ENCODE measurements around the gene SLC6A12. TPM values are rescaled to one million over a fixed set of nuclear protein-coding genes. Genes with fewer than 3 reads are reported as not detected.

Gene SLC6A12
- total RNA-seq, 1 experiment from 2014 or later = 0.17 TPM

DNA sequence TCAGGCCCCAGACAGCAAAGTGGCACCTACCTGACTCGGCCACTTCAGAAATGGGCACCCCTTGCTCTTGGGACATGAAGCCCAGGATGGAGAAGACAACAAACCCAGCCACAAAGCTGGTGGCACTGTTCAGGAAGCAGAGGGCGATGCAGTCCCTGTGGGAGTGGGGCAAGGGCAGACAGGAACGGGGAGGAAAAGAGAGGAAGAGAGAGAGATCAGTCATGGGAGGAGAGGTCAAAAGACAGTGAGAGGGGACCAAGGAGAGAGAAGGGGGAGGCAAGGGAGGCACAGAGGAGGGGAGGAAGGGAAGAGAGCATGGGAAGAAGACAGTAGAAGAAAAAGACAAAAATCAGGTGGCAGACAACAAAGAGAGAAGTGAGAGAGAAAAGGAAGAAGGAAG, 16.6 kb downstream of the SLC6A12 start:
- Histone ChIP-seq H2BK5ac (ENCODE audit: insufficient read length, low read length) (no peak overlapping the region), H4K5ac (ENCODE audit: insufficient read length, low read depth, low read length) (no peak overlapping the region), H3K56ac (ENCODE audit: insufficient read length, low read depth, low read length) (no peak overlapping the region), H2BK15ac (ENCODE audit: low read depth, low read length) (no peak overlapping the region), H3K4me1 (ENCODE audit: insufficient read depth, low read length) (no peaks in the 10 kb centered on the region), H3T11ph (ENCODE audit: low read length) (no peak overlapping the region), H3K27ac (ENCODE audit: insufficient read length, low read depth, low read length) (no peak overlapping the region), H2BK120ac (ENCODE audit: low read depth, low read length, poor library complexity, severe bottlenecking) (no peak overlapping the region), H2AFZ (ENCODE audit: low read length) (no peak overlapping the region), H3K79me1 (ENCODE audit: insufficient read depth, low read depth, low read length, poor library complexity, severe bottlenecking) (no peaks in the 10 kb centered on the region), H3K18ac (ENCODE audit: insufficient read length, low read depth, low read length) (no peak overlapping the region), H4K20me1 (ENCODE audit: control insufficient read depth, insufficient read depth, insufficient read length) (no peaks in the 10 kb centered on the region), H3K9me3 (ENCODE audit: control insufficient read depth, low read depth, low read length) (no peaks in the 10 kb centered on the region), H3K79me2 (ENCODE audit: insufficient read depth, low read length) (no peaks in the 10 kb centered on the region), H2BK20ac (ENCODE audit: low read depth, low read length, poor library complexity, severe bottlenecking) (no peak overlapping the region), H3K4me2 (ENCODE audit: insufficient read depth, insufficient read length, low read length) (no peak overlapping the region), H2AK5ac (ENCODE audit: insufficient read length, low read length) (no peak overlapping the region), H3K9ac (ENCODE audit: extremely low read depth, insufficient read length, low read length) (no peak overlapping the region), H3K23ac (ENCODE audit: insufficient read length, low read depth, low read length) (no peak overlapping the region), H3K4ac (ENCODE audit: low read depth, low read length) (no peak overlapping the region), H3K23me2 (ENCODE audit: insufficient read length, low read depth, low read length, poor library complexity, severe bottlenecking) (no peaks in the 10 kb centered on the region), H4K8ac (replicated peaks; ENCODE audit: insufficient read length, low read depth, low read length) (no peak overlapping the region), H3K14ac (ENCODE audit: insufficient read depth, low read length) (no peak overlapping the region), H3K27me3 (ENCODE audit: insufficient read depth, low read length) (no peaks in the 10 kb centered on the region; the same call in 1 of the 2 replicates), H2BK12ac (ENCODE audit: insufficient read length, low read depth, low read length) (no peak overlapping the region), H4K91ac (ENCODE audit: insufficient read length, low read depth, low read length) (no peak overlapping the region)
- no CpG with 5 or more reads among the region's 3 CpGs for WGBS (ENCODE audit: extremely low coverage, insufficient read length, low lambda C conversion rate)
- Mint-ChIP-seq H3K4me3 (no peak overlapping the region), H3K27ac (no peak overlapping the region), H3K27me3 (ENCODE audit: low read depth) (peaks cover 88% of the 10 kb centered on the region), H3K9me3 (peaks cover 0 to 6% of the 10 kb centered on the region in 2 experiments; a peak in 3 of 5 replicates), H3K36me3 (ENCODE audit: insufficient read depth in 1 of 3, low read depth in 3 of 3) (no peaks in the 10 kb centered on the region), H3K4me1 (peaks cover 12 to 21% of the 10 kb centered on the region in 2 experiments)
- TF ChIP-seq, protein P1, sequence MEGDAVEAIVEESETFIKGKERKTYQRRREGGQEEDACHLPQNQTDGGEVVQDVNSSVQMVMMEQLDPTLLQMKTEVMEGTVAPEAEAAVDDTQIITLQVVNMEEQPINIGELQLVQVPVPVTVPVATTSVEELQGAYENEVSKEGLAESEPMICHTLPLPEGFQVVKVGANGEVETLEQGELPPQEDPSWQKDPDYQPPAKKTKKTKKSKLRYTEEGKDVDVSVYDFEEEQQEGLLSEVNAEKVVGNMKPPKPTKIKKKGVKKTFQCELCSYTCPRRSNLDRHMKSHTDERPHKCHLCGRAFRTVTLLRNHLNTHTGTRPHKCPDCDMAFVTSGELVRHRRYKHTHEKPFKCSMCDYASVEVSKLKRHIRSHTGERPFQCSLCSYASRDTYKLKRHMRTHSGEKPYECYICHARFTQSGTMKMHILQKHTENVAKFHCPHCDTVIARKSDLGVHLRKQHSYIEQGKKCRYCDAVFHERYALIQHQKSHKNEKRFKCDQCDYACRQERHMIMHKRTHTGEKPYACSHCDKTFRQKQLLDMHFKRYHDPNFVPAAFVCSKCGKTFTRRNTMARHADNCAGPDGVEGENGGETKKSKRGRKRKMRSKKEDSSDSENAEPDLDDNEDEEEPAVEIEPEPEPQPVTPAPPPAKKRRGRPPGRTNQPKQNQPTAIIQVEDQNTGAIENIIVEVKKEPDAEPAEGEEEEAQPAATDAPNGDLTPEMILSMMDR (conservative IDR thresholded peaks at IDR 0.05) = no peak
- no peak for DNase-seq
